HCT116 (cell line): ENCODE data around the gene RGS19. TPM values are rescaled to one million over a fixed set of nuclear protein-coding genes. Genes with fewer than 3 reads are reported as not detected.

Experiments
- ATAC-seq: fragments of 200-7000 bp; cut with Tn5 transposase; 2 replicates; pipeline ENCODE4 v1.9.1; 2020; ENCODE audit warnings: mild to moderate bottlenecking, moderate library complexity
- BruUV-seq: library from RNA; stranded (reverse); fragments of 400-500 nt; replicated peaks from 2 replicates; lab custom pipeline; 2021; lab: Mats Ljungman, UMichigan
- CTCF ChIA-PET: fragments of 300-600 bp; sonication (Branson Sonifier 250); formaldehyde crosslinking; loops from one replicate; lab custom pipeline; 2021; ENCODE audit warnings: antibody characterized with exemption; lab: Charles Lee
- POLR2A ChIA-PET: fragments of 300-600, 350-600 bp; sonication (Branson Sonifier 250); formaldehyde crosslinking; loops from one replicate; lab custom pipeline; 2021; ENCODE audit warnings: antibody characterized with exemption; lab: Charles Lee
- RAD21 ChIA-PET, 2 experiments: fragments of 300-600 bp; sonication (Branson Sonifier 250); formaldehyde crosslinking; loops; one replicate each; lab custom pipeline; 2023; ENCODE audit warnings: low total read pairs in 2 of 2; ENCODE audit not compliant: uncharacterized antibody in 2 of 2, unreplicated experiment in 2 of 2, low non-redundant PET in 1 of 2; lab: Charles Lee
- DNase-seq: peaks from one replicate; pipeline ENCODE4 v3.0.0-alpha.2; 2010; ENCODE audit warnings: low read depth, low spot score
- H2AFZ ChIP-seq: fragments of 200-600 bp; shearing (Covaris generic), sonication (generic); 2 replicates; pipeline ENCODE4 v1.6.1; 2017; ENCODE audit warnings: low read depth, mixed run types, mixed read lengths, antibody characterized with exemption, low read length; ENCODE audit not compliant: poor library complexity, severe bottlenecking
- H3K27ac ChIP-seq: 2 replicates; pipeline ENCODE4 v1.5.1; 2012; ENCODE audit warnings: low read depth, low read length
- H3K27me3 ChIP-seq: fragments of 200-600 bp; sonication (generic); 2 replicates; pipeline ENCODE4 v1.6.1; 2016; ENCODE audit warnings: mixed run types, low read length, mixed read lengths; ENCODE audit not compliant: insufficient read depth
- H3K36me3 ChIP-seq, 2 experiments: fragments of 200-500 bp in 1 of 2; fragments of 200-600 bp in 1 of 2; sonication (Bioruptor generic) in 1 of 2; sonication (generic) in 1 of 2; 2 replicates each; pipeline versions ENCODE4 v1.5.1 to v1.6.1; 2014 to 2016; ENCODE audit warnings: low read length in 2 of 2, inconsistent platforms in 1 of 2, mixed read lengths in 1 of 2, mixed run types in 1 of 2; ENCODE audit not compliant: insufficient read depth in 2 of 2, control insufficient read depth in 1 of 2
- H3K4me1 ChIP-seq, 2 experiments: fragments of 200-600 bp in 1 of 2; sonication (generic) in 1 of 2; 2 replicates each; pipeline versions ENCODE4 v1.5.1 to v1.6.1; 2012 to 2017; ENCODE audit warnings: low read length in 2 of 2, inconsistent platforms in 1 of 2, mild to moderate bottlenecking in 1 of 2, mixed read lengths in 1 of 2, mixed run types in 1 of 2, moderate library complexity in 1 of 2; ENCODE audit not compliant: insufficient read depth in 2 of 2, control insufficient read depth in 1 of 2
- H3K4me2 ChIP-seq: fragments of 200-600 bp; sonication (generic); 2 replicates; pipeline ENCODE4 v1.6.1; 2017; ENCODE audit warnings: mixed run types, low read length, mixed read lengths
- H3K4me3 ChIP-seq, 2 experiments: fragments of 200-600 bp in 1 of 2; sonication (generic) in 1 of 2; replicated peaks in 1 of 2; 2 replicates each; pipeline ENCODE4 v1.5.1; 2011 to 2016; ENCODE audit warnings: low read length in 2 of 2, control low read depth in 1 of 2, low read depth in 1 of 2, mild to moderate bottlenecking in 1 of 2, mixed read lengths in 1 of 2, mixed run types in 1 of 2
- H3K79me2 ChIP-seq: fragments of 200-600 bp; sonication (generic); 2 replicates; pipeline ENCODE4 v1.6.1; 2017; ENCODE audit warnings: mild to moderate bottlenecking, mixed run types, low read length, moderate library complexity, mixed read lengths; ENCODE audit not compliant: insufficient read depth
- H3K9ac ChIP-seq: fragments of 200-600 bp; sonication (generic); 2 replicates; pipeline ENCODE4 v1.6.1; 2016; ENCODE audit warnings: low read length, mixed read lengths
- H3K9me2 ChIP-seq: fragments of 200-600 bp; sonication (generic), shearing (Covaris generic); 2 replicates; pipeline ENCODE4 v1.6.1; 2017; ENCODE audit warnings: mixed run types, mild to moderate bottlenecking, moderate library complexity; ENCODE audit not compliant: insufficient read depth
- H3K9me3 ChIP-seq, 2 experiments: fragments of 200-500 bp in 1 of 2; fragments of 200-600 bp in 1 of 2; sonication (Bioruptor generic) in 1 of 2; sonication (generic) in 1 of 2; 2 replicates each; pipeline ENCODE4 v1.6.1; 2014 to 2017; ENCODE audit warnings: low read length in 2 of 2, mixed read lengths in 2 of 2, inconsistent platforms in 1 of 2, low read depth in 1 of 2, mild to moderate bottlenecking in 1 of 2, mixed run types in 1 of 2, moderate library complexity in 1 of 2; ENCODE audit not compliant: control insufficient read depth in 1 of 2, insufficient read depth in 1 of 2
- H4K20me1 ChIP-seq: fragments of 200-600 bp; sonication (generic), shearing (Covaris generic); 2 replicates; pipeline ENCODE4 v1.6.1; 2017; ENCODE audit warnings: mixed run types, mild to moderate bottlenecking, moderate library complexity; ENCODE audit not compliant: insufficient read depth
- CBX3 ChIP-seq: IDR thresholded peaks from 2 replicates; pipeline ENCODE4 v1.6.1; 2012; ENCODE audit warnings: low read depth
- CTCF ChIP-seq, 3 experiments: fragments of 200-600 bp in 1 of 3; sonication (generic) in 1 of 3; IDR thresholded peaks in 2 of 3; conservative IDR thresholded peaks in 1 of 3; 2 replicates each; pipeline ENCODE4 v1.5.1; 2012 to 2017; ENCODE audit warnings: low read depth in 2 of 3, low read length in 2 of 3, antibody characterized with exemption in 1 of 3, borderline replicate concordance in 1 of 3, control low read depth in 1 of 3, mild to moderate bottlenecking in 1 of 3, mixed read lengths in 1 of 3, mixed run types in 1 of 3, moderate library complexity in 1 of 3; ENCODE audit not compliant: insufficient read depth in 1 of 3
- EGR1 ChIP-seq: IDR thresholded peaks from 2 replicates; pipeline ENCODE4 v1.6.1; 2012; ENCODE audit warnings: low read depth
- EZH2phosphoT487 ChIP-seq: fragments of 200-600 bp; IDR thresholded peaks from 2 replicates; pipeline ENCODE4 v1.6.1; 2018; ENCODE audit warnings: antibody characterized with exemption, borderline replicate concordance
- MAX ChIP-seq: IDR thresholded peaks from 2 replicates; pipeline ENCODE4 v1.6.1; 2012
- POLR2AphosphoS5 ChIP-seq: IDR thresholded peaks from 2 replicates; pipeline ENCODE4 v1.6.1; 2011; ENCODE audit warnings: mild to moderate bottlenecking, low read depth, low read length, moderate library complexity
- REST ChIP-seq: IDR thresholded peaks from 2 replicates; pipeline ENCODE4 v1.6.1; 2012; ENCODE audit warnings: low read depth
- intact Hi-C: fragments of 100-400 bp; cut with micrococcal nuclease; formaldehyde crosslinking; loops from 2 replicates; pipeline ENCODE4 v1.10.0; 2022
- total RNA-seq: library from RNA; stranded (reverse); gene quantifications from one replicate; pipeline ENCODE4 v1.2.1, GENCODE V29; 2021; ENCODE audit not compliant: unreplicated experiment

RGS19 gene
- total RNA-seq, 1 experiment from 2014 or later = 21.4 TPM

- Histone ChIP-seq H3K9ac (no peak overlapping the region), H3K4me2 (no peak overlapping the region), H3K9me3 (no peaks in the 10 kb centered on the region), H2AFZ (no peak overlapping the region), H3K4me1 (peaks cover 0 to 8% of the 10 kb centered on the region in 2 experiments; a peak in 2 of 4 replicates), H3K27me3 (no peaks in the 10 kb centered on the region), H3K9me2 (no peaks in the 10 kb centered on the region), H3K36me3 (no peaks in the 10 kb centered on the region), H4K20me1 (no peaks in the 10 kb centered on the region), H3K79me2 (no peaks in the 10 kb centered on the region), H3K4me3 (no peak overlapping the region), H3K27ac (no peak overlapping the region)
- ATAC-seq = no peak
- RAD21 ChIA-PET = interaction anchor here in 1 of 2 experiments (1.0 kb wide), 1 partner anchor 38 kb away, joined by 3 read pairs; no protein-coding TSS in a partner anchor
- intact Hi-C loops = loop anchor here (2.0 kb wide), 1 partner anchor 141 kb away; the partner anchor contains the start of gene PRPF6
- TF ChIP-seq CBX3 (no peak), EGR1 (no peak), EZH2phosphoT487 (no peak), MAX (no peak), POLR2AphosphoS5 (no peak), CTCF (IDR thresholded peaks at IDR 0.05 in 2 of 3, conservative IDR thresholded peaks at IDR 0.05 in 1 of 3; ENCODE audit: borderline replicate concordance in 1 of 3, insufficient read depth in 1 of 3, low read depth in 2 of 3, low read length in 2 of 3) (no peak), REST (no peak)
- TF ChIP-seq, all 23 proteins: peak for 0
- ChIA-PET POLR2A (interaction anchor here (0.7 kb wide), 1 partner anchor 491 kb away, joined by 3 read pairs; no protein-coding TSS in a partner anchor), CTCF (interaction anchor here (1.3 to 1.7 kb wide), 2 partner anchors 19 to 38 kb away, joined by 5 to 6 read pairs; no protein-coding TSS in a partner anchor)
- no peak for DNase-seq
- BruUV-seq = no TSS peak
These were observed 42.3 kb upstream of the RGS19 start for GRCh38 chr20:64121586-64121985.
